ENCODE measurements around the gene KCNJ5.

KCNJ5 gene

DNA sequence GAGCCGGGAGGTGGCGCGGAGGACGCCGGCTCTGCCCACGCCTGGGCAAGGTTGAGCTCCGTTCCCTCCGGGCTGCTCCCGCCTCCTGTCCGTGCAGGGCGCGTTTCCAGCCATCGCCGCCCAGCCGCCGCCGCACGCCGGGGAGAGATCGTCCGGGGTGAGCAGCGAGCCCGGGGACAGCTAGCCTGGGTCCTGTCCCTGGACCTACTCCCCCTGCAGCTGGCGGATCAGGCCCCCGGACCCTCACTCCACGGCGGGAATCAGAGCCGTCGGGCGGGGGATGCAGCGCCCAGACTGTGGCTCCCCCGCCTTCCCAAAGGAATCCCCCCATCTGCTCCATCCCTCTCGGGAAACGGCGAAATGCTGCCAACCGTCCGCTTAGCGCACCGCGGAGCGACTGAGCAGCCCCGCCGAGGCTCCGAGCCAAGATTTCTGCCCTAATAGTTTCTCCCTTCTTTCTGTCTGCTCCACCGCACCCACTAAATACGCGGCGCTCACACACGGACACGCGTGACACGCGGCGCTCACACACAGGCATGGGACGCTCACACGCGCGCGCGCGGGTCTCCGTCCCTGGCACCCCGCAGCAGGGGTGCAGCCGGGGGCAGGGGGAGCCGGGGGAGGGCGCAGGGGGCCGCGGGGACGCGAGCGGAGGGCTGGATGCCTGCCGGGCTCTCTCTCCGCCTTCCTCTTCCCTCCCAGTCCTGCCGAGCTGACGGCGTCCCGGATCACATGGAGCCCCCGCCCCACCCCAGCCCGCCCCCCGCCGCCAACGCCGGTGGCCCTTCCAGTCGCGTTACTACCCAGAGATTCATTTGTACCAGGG is at the start of gene KCNJ5:
TSS of gene KCNJ5 (plus strand) at position 814 of the 826 bp plus-strand sequence. CDS start 19,918 bp downstream, outside the sequence.
- no peak for DNase-seq

GRCh38 chr11:128841461-128842072 is 49.6 kb upstream of the KCNJ5 start:
- no peak for DNase-seq

DNA sequence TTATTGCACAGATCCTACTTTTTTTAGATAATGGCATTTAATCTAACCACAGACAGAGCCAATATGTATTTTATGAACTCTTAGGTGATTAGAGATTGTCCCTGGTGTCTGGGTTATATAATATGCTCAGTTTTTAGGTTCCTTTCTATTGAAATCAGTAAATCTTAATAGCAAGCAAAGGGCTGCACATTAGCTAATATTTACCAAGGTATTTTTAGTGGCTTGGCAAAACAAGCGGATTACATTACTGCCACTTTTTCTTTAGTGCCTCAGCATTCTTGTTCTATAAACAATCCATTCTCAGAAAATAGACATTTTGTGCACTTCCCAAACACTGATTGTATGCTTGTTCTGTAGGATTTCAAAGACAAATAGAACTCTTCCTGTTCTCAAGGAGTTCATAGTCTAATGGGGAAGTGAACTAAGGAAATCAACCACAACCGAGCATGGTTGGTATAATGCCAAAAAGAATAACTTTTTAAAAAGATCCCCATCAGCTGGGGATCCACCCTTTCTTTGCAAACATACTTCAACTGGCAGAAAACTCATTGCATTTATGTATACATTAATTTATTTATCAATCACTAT is 47.9 kb upstream of the KCNJ5 start:
- no peak for DNase-seq

GRCh38 chr11:128845334-128845780 is 45.8 kb upstream of the KCNJ5 start:
- DNase-seq: no peak

- DNase-seq: no peak
These were observed 44.2 kb upstream of the KCNJ5 start for GRCh38 chr11:128846985-128847384.

- no peak for DNase-seq
These were observed 42.2 kb upstream of the KCNJ5 start for GRCh38 chr11:128848815-128849455.

DNA sequence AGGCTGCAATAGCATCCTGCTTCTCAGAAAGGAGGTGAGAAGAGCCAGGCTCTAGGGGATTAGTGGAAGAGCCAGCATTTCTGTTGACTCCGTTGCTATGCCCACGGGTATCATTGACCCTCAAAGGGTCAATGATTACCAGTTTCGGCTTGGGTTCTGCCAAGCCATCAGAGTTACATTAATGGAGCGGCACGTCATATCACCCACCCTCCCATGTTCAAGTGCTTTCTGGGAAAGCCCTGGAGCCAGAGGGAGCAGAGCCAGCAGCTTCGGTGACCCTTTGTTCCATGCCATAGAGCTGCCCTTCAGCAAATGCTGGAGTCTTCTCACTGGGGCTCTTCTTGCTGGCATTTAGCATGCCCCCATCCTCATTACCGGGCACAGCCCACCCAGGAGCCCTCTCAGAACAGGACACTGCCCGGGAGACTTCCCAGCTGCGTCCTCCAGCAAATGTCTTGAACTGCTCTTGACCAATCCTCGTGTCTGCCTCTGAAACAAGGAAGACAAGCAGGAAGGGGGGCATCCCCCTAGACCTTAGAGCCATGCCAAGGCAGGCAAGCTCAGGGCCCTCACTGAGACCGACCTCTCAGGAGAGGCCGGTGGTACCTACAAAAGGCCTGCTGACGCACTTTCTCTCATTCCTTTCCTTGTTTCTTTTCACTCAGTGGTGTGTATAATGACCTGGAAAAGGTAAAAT is 38.7 kb upstream of the KCNJ5 start:
- DNase-seq: no peak

DNA sequence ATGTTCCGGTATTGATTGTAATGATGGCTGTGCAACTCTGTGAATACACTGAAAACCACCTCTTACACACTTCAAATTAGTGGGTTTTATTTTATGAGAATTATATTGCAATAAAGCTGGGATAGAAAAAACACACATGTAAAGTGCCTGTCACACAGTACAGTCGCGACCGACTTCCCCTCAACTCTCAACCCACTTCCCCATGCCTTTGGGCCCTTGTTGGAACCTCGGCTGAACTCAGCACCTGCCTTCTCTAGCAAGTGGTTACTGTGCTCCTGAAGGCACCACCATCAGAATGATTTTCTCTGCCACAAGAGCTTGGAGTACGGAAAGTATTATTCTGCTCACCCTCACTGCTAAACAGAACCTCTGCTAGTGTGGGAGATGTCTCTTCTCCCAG is 37.6 kb upstream of the KCNJ5 start:
- no peak for DNase-seq

DNA sequence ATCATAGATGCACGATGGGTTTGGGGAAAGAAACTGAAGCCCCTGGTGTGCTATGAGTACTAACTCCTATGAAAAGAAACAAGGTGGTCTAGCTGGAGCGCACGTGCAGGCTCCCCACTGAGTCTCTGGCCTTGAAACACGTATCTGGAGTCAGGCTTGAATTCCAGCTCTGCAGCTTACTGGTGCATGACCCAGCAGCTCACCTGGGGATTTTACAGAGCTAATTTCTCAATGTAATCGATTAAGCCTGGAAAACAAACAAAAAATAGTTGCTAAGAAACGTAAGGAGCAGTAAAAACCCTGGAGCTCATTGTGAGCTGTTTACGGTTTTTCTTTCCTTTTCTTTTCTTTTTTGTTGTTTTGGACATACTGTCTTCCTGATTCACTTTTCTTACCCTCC is 36.3 kb upstream of the KCNJ5 start:
- DNase-seq: no peak

- no peak for DNase-seq
These were observed 34.9 kb upstream of the KCNJ5 start for GRCh38 chr11:128856241-128856640.

DNA sequence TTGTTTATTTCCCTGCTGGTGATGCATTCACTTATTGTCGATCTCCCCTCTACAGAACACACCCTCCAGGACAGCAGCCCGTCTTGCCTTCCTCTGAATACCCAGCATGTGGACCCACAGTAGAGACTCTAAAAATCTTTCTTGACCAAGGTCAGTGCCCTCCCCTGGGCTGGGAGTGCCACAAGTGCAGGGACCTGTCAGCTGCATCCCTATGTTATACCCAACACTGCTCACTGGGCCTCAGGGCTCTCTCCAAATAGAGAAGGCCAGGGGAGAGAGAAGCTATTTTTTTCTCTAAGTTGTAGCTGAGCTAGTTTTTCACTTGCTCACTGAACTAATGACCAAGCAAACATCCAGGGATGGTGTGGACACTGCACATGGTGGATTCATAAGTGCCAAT is 33.8 kb upstream of the KCNJ5 start:
- no peak for DNase-seq

DNA sequence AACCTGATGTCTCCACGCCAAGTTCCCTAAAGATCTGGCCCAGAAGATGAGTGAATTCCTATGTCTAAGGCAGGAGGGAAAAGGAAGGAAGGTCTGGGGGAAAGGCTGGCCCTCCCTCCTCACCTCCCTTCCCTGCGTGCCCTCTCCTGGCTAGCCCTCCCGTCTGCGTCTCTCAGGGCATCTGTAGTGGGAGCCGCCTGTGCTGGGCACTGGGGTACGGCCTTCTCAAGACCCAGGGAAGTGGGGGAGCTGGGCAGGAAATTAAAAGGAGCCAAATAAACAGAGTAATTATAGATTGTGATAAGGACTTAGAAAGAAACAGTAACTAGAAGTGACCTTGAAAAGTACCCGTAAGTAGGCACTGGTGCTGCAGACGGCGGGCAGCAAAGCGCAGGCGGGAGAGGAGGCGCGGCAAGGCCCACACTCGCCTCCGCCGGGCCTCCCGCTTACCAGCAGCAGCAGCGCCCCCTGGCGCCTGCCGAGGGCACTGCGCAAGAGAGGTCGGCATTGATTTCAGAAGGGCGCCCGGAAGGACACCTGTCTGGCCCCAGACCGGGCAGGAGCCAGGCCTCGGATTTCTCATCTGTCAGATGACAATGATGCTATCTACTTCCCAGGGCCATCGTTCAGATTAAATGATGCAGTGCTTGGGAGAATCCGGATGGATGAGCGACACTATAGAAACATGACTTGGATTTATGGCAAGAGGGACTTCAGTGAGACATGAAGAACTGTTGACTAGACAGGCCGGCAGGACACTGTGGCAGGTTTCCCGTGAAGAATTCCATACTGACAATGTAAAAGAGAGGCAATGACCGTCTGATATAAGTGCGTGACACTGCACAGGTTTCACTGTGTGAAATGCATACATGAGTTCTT is 31.4 kb upstream of the KCNJ5 start:
- DNase-seq: peak; percentile 29

DNA sequence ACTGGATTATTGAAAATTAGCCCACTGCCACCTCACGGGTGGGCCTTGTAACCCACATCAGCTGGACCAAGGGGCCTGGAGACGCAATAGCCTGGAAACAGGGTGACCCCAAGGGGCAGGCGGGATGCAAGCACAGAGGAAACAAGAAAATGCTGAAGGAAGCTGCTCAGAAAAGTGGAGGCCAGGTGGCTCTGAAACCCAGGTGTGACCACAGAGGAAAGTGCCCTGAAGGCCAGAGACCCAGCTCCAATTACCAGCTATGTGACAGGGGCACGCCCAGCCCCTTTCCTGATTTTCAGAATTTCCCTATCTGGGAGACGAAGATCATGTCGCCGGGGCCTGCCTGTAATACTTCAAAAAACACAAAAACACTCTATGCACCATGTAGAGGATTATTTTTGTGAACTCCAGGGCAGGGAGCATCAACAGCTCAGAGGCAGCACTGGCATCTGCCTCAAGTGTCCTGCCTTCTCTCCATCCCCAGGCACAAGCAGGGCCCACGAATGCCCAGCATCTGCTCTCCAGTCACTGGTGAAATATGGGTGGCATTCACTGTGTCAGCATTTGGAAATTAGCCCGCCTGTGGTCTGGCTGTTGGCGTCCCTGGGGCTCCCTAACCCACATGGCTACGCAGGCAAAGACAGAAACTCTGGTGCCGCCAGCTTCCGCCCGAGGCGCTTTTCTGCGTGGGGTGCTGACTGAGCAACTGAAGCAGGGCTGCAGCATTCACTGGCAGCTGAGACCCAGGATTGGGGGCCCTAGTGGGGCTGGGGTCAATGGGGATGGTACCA is 30.4 kb upstream of the KCNJ5 start:
- no peak for DNase-seq

DNA sequence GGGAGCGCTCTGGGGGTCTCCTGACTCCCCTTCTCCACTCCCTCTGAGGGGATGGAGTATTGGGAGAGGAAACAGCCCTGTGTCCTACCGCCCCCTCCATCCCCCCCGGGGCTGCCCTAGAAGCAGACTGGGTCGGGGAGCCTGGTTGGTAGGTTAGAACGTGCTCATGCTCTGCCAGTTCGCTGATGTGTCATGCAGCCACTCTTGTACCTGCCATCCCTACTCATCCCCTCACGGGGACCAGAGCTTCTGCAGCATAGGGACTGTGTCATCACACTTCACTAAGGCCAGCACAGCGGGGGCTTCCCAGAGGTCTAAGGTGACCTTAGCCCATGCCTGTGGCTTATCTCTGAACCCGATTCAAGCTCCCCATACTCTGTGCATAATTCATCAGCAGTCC is 28.8 kb upstream of the KCNJ5 start:
- no peak for DNase-seq

DNA sequence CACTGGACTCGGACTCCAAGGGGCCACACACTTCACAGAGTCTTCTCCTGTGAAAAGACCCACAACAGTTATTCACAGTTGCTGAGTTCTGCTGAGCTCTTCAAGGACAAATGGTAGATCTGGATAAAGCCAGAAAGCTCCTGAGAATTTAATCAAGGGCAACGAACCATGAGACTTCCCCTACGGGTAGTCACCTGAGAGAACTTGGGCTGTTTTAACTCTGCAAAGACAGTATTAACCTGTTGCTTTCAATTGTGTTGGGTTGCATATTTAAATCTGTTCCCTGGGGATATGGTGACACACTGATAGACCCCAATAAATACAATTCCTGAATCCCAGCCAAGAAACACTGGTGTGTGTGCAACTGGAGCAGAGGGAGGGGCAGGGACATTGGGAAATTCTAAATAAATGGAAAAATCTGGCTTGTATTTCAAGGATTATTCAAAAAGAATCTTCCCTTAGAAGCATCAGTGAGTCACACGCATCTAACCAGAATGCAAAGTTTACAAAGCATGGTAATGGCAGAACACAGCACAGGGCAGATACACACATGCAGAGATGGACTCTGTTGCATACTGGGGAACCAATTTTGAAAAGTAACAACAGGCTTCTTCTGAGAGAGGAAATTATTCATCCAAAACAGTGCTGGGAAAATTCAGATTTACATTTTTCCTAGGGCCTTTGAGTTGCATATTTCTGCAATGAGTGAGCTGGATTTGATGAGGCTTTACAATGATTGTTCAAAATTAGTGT is 28.1 kb upstream of the KCNJ5 start:
- DNase-seq: no peak

- no peak for DNase-seq
These were observed 25.7 kb upstream of the KCNJ5 start for GRCh38 chr11:128865490-128865889.

DNA sequence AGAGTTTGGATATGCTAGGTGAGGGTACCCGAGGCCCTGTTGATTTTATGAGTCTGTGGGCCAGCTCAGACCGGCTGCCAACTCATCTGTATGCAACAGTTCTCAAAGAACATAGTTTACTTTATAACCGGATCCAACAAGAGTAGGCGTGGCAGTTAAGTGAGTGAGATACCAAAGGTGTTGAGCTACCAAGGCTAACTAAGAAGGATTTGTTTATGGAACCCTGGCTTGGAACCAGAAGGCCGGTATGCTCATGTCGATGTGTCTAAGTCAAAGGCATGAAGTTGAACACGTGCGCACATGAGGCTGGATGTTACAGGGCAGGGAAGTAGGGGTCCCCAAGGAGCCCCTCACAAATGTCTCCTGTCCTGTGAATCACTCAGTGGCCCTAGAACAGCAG is 23.9 kb upstream of the KCNJ5 start, which contains the start of gene KCNJ1:
TSS of gene KCNJ1 (minus strand) at position 20 of the 400 bp plus-strand sequence. CDS start 27,053 bp downstream, outside the sequence.
- DNase-seq: no peak

DNA sequence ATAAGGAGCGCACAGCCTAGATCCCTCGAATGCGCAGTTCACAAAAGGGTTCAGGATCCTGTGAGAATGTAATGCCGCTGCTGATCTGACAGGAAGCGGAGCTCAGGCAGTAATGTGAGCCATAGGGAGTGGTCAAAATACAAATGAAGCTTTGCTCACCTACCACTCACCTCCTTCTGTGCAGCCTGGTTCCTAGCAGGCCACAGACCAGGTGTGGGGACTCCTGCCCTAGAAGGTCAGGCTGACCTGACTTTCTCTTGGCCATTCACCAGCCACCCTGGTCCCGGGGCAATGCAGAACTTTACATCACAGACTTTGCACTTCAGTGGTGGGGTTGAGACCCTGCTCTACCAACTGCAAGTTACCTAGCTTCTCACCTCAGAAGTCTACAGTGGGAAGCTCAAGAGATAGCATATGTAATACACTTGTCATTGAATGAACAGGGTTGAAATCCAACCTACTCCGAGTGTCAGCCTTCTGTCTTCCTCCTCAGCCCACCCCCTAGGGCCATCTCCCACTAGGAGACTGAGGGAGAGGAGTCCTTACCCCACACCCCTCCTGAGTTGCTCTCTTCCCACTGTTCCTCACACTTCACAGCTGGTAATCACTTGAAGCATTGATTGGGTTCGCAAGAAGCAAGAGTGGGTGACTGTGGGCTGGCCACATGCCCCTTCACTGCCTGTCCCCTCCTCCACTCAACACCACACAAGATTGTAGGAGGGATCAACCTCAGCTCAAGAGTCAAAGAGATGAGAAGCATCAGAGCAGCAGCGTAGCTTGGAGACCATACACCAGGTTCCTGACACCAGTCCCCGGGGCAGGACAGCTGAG is 22.1 kb upstream of the KCNJ5 start:
- no peak for DNase-seq

DNA sequence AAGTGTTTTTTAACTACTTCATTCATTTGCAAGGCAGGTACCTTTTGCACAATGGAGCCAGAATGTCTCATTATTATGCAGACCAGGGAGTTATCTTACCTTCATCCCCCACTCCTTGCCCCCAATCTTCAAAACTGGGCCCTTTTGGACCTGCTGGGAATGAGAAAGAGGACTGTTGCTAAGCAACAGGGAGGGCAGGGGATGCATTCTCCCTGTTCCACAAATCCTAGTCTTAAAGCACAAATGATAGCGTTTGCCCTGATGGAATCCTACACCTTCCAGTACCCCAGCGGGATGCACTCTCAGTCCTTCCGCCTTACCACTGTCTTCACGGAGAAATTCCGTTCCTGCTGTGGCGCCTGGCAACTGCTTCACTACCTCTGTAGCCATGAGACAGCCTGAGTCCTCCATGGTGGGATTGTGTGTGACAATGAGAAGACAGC is 20.0 kb upstream of the KCNJ5 start:
- no peak for DNase-seq

Measured in NCI-H1048 (cell line).